Kidney (tissue), 14 donors: Measurements from ENCODE around the gene ACTN1. TPM values are rescaled to one million over a fixed set of nuclear protein-coding genes. Genes with fewer than 3 reads are reported as not detected.

Experiments used
- DNase-seq, 5 donors: peaks; one replicate each; pipeline ENCODE4 v3.0.0-alpha.2; 2013 to 2020
- FAIRE-seq: peaks from 2 replicates; lab custom pipeline; 2012; peaks lifted over from hg19 to GRCh38; lab: Jason Lieb, UNC
- H3K27ac ChIP-seq, 2 donors: one replicate each; pipeline ENCODE4 v1.7.0; 2013; ENCODE audit warnings: low read depth in 2 of 2, low read length in 2 of 2, inconsistent platforms in 1 of 2
- H3K27me3 ChIP-seq: one replicate; pipeline ENCODE4 v1.7.1; 2013; ENCODE audit warnings: low read length, inconsistent platforms; ENCODE audit not compliant: control insufficient read depth, insufficient read depth
- H3K36me3 ChIP-seq, 3 donors: one replicate each; pipeline versions ENCODE4 v1.7.0 to v1.7.1; 2013; ENCODE audit warnings: low read length in 3 of 3, control low read depth in 1 of 3, inconsistent platforms in 1 of 3; ENCODE audit not compliant: insufficient read depth in 3 of 3, control insufficient read depth in 2 of 3
- H3K4me1 ChIP-seq, 3 donors: one replicate each; pipeline versions ENCODE4 v1.7.0 to v1.7.1; 2013; ENCODE audit warnings: low read length in 3 of 3, inconsistent platforms in 1 of 3, low read depth in 1 of 3; ENCODE audit not compliant: control insufficient read depth in 2 of 3, insufficient read depth in 2 of 3
- H3K4me3 ChIP-seq, 3 donors: one replicate each; pipeline versions ENCODE4 v1.7.0 to v1.8.1; 2013; ENCODE audit warnings: low read length in 3 of 3, control low read depth in 1 of 3, inconsistent platforms in 1 of 3
- H3K9ac ChIP-seq, 3 donors: one replicate each; pipeline versions ENCODE4 v1.7.0 to v1.7.1; 2013; ENCODE audit warnings: low read length in 3 of 3, control low read depth in 1 of 3, inconsistent platforms in 1 of 3
- H3K9me3 ChIP-seq, 3 donors: one replicate each; pipeline versions ENCODE4 v1.7.0 to v1.7.1; 2013; ENCODE audit warnings: low read length in 3 of 3, control low read depth in 1 of 3, inconsistent platforms in 1 of 3; ENCODE audit not compliant: control insufficient read depth in 2 of 3, insufficient read depth in 1 of 3
- intact Hi-C: fragments of 100-400 bp; cut with DNase I; formaldehyde crosslinking; loops from one replicate; pipeline ENCODE4 v1.11.1; 2022
- polyA plus RNA-seq: library from polyadenylated mRNA; stranded (reverse); fragments of 350-450 nt; fragmentation: Illumina TruSeq; extraction: RNeasy Lipid Tissue Mini Kit (QIAGEN cat#74804); gene quantifications from one replicate; pipeline ENCODE4 v1.2.3, GENCODE V29; 2014; ENCODE audit warnings: low read depth, low replicate concordance; ENCODE audit not compliant: insufficient read depth
- total RNA-seq: library from RNA; stranded (reverse); fragmentation: NEBNext Ultra II Directional; extraction: Animal tissue kit (Norgen Biotek cat#: 25700); gene quantifications from one replicate; pipeline ENCODE4 v1.2.1, GENCODE V29; 2021
- TF ChIP-seq, protein P1 (sequence below): IDR thresholded peaks from 3 replicates; pipeline ENCODE4 v1.5.1; 2012; ENCODE audit warnings: mild to moderate bottlenecking, moderate library complexity, borderline replicate concordance; ENCODE audit not compliant: insufficient read depth; ENCODE audit errors: extremely low read depth
- donor health status: control.
- donor health status: control.
- donor health status: control.
- donor health status: control.
- donor health status: control.
- donor health status: DM: yes; HTN: yes; CAD: no.
- donor health status: Normal renal cell carcinoma (clear cell type).

The ACTN1 gene
- total and polyA plus RNA-seq, 2 donors from 2014 or later = 20.1 to 184 TPM

GRCh38 chr14:68891851-68892660 lies 87.0 kb downstream of the ACTN1 start:
- intact Hi-C loops = no loop called here
- H3K27ac ChIP-seq = no peak overlapping the region
- FAIRE-seq = no peak
- H3K36me3 ChIP-seq = peaks cover 0 to 16% (median 3%) of the 10 kb centered on the region in 3 donors
- no peaks in the 10 kb centered on the region for H3K9me3 ChIP-seq
- peak in 1 of 5 donors; percentile 60 for DNase-seq
- TF ChIP-seq, protein P1, sequence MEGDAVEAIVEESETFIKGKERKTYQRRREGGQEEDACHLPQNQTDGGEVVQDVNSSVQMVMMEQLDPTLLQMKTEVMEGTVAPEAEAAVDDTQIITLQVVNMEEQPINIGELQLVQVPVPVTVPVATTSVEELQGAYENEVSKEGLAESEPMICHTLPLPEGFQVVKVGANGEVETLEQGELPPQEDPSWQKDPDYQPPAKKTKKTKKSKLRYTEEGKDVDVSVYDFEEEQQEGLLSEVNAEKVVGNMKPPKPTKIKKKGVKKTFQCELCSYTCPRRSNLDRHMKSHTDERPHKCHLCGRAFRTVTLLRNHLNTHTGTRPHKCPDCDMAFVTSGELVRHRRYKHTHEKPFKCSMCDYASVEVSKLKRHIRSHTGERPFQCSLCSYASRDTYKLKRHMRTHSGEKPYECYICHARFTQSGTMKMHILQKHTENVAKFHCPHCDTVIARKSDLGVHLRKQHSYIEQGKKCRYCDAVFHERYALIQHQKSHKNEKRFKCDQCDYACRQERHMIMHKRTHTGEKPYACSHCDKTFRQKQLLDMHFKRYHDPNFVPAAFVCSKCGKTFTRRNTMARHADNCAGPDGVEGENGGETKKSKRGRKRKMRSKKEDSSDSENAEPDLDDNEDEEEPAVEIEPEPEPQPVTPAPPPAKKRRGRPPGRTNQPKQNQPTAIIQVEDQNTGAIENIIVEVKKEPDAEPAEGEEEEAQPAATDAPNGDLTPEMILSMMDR = no peak
- H3K4me1 ChIP-seq = no peaks in the 10 kb centered on the region
- H3K4me3 ChIP-seq = no peak overlapping the region
- H3K9ac ChIP-seq = no peak overlapping the region
- H3K27me3 ChIP-seq = no peaks in the 10 kb centered on the region

DNA sequence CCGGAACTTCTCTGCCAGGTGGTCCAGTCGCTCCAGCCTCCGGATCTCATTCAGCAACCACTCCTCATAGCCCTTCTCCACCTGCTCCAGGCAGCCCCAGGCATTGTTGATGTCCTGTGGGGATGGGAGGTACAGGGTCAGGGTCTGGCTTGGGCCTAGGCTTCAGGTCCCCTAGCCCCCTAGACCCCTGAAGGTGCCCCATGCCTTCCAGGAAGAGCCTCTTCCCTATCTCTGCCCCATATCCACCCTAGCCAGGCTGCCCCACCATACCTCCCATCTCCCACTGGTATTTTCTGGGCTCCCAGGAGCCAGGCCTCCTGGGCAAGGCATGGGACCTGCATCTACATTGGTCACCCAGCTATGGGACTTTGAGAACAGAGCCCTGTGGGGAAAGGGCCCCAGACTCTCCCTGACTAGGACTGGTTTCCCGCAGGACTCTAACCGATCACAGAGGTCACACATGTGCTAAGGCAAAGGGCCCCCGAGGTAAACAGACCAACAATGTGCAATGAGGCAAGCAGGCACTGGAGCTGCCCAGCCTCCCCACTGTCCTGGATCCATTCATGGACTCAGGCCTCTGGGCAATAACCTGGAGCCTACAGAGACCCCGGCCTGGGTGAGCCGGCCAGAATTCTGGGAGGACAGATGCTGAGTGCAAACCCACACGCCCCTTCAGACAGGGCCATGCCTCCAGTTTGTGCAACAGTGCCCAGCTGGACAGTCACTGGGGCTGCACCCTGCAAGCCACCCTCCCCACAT lies 88.8 kb downstream of the ACTN1 start:
- Histone ChIP-seq H3K9ac (no peak overlapping the region), H3K27ac (no peak overlapping the region), H3K9me3 (no peaks in the 10 kb centered on the region), H3K4me3 (no peak overlapping the region), H3K27me3 (no peaks in the 10 kb centered on the region), H3K36me3 (peaks cover 0 to 16% (median 3%) of the 10 kb centered on the region in 3 donors), H3K4me1 (no peaks in the 10 kb centered on the region)
- peak in 1 of 5 donors; percentile 37 for DNase-seq
- intact Hi-C loops = no loop called here
- no peak for FAIRE-seq
- TF ChIP-seq, protein P1 = no peak

- no peaks in the 10 kb centered on the region for H3K9me3 ChIP-seq
- TF ChIP-seq, protein P1 = no peak
- H3K27me3 ChIP-seq = no peaks in the 10 kb centered on the region
- H3K36me3 ChIP-seq = peaks cover 0 to 16% (median 3%) of the 10 kb centered on the region in 3 donors
- no peak overlapping the region for H3K4me3 ChIP-seq
- intact Hi-C loops = no loop called here
- no peak overlapping the region for H3K9ac ChIP-seq
- DNase-seq (no peak), FAIRE-seq (no peak)
- no peak overlapping the region for H3K27ac ChIP-seq
- H3K4me1 ChIP-seq = peaks cover 0 to 4% (median 0%) of the 10 kb centered on the region in 3 donors
Observed at GRCh38 chr14:68888883-68889282, 90.2 kb downstream of the ACTN1 start.
